OCI-LY1 (cell line): ENCODE results near the gene RASA3.

ENCODE experiments used
- H2AFZ ChIP-seq: fragments of 200-600 bp; sonication (generic), shearing (Covaris generic); 2 replicates; pipeline ENCODE4 v1.6.0; 2014; ENCODE audit warnings: antibody characterized with exemption, mild to moderate bottlenecking, low read length
- H3F3A ChIP-seq: fragments of 200-600 bp; sonication (generic), shearing (Covaris generic); 2 replicates; pipeline ENCODE4 v1.6.0; 2014; ENCODE audit warnings: mild to moderate bottlenecking, antibody characterized with exemption, low read length, moderate library complexity; ENCODE audit not compliant: insufficient read depth
- H3K27ac ChIP-seq: fragments of 200-600 bp; sonication (generic); 2 replicates; pipeline ENCODE4 v1.5.1; 2014; ENCODE audit warnings: low read length, mixed run types, mild to moderate bottlenecking, low read depth; ENCODE audit not compliant: poor library complexity, severe bottlenecking
- H3K27me3 ChIP-seq: fragments of 200-600 bp; sonication (generic); 2 replicates; pipeline ENCODE4 v1.6.0; 2014; ENCODE audit warnings: antibody characterized with exemption, mild to moderate bottlenecking, low read length, moderate library complexity; ENCODE audit not compliant: insufficient read depth
- H3K36me3 ChIP-seq: fragments of 200-600 bp; sonication (generic); 2 replicates; pipeline ENCODE4 v1.6.1; 2014; ENCODE audit warnings: mild to moderate bottlenecking, antibody characterized with exemption, low read length, moderate library complexity, mixed read lengths; ENCODE audit not compliant: insufficient read depth
- H3K4me1 ChIP-seq: fragments of 200-600 bp; sonication (generic); 2 replicates; pipeline ENCODE4 v1.5.1; 2014; ENCODE audit warnings: mild to moderate bottlenecking, low read length, moderate library complexity; ENCODE audit not compliant: insufficient read depth, severe bottlenecking
- H3K4me2 ChIP-seq: fragments of 200-600 bp; sonication (generic), shearing (Covaris generic); 2 replicates; pipeline ENCODE4 v1.6.1; 2014; ENCODE audit warnings: low read length
- H3K4me3 ChIP-seq: fragments of 200-600 bp; sonication (generic); 2 replicates; pipeline ENCODE4 v1.5.1; 2014; ENCODE audit warnings: low read length, low read depth, mild to moderate bottlenecking, mixed read lengths; ENCODE audit not compliant: poor library complexity, severe bottlenecking
- H3K79me2 ChIP-seq: fragments of 200-600 bp; shearing (Covaris generic); 2 replicates; pipeline ENCODE4 v1.6.1; 2016; ENCODE audit warnings: mixed run types, low read length, mixed read lengths; ENCODE audit not compliant: insufficient read depth
- H3K9ac ChIP-seq: fragments of 200-600 bp; sonication (generic), shearing (Covaris generic); 2 replicates; pipeline ENCODE4 v1.6.1; 2014; ENCODE audit warnings: mild to moderate bottlenecking, low read length, mixed read lengths
- H3K9me2 ChIP-seq: fragments of 200-600 bp; sonication (generic), shearing (Covaris generic); 2 replicates; pipeline ENCODE4 v1.6.1; 2014; ENCODE audit warnings: low read depth, mild to moderate bottlenecking, low read length, mixed read lengths
- H3K9me3 ChIP-seq: fragments of 200-600 bp; shearing (Covaris generic); 2 replicates; pipeline ENCODE4 v1.6.1; 2014; ENCODE audit warnings: low read length, mixed read lengths
- H4K20me1 ChIP-seq: fragments of 200-600 bp; sonication (generic), shearing (Covaris generic); 2 replicates; pipeline ENCODE4 v1.6.0; 2016; ENCODE audit warnings: mild to moderate bottlenecking, low read length; ENCODE audit not compliant: insufficient read depth
- EZH2 ChIP-seq: fragments of 200-600 bp; sonication (generic), shearing (Covaris generic); IDR thresholded peaks from 2 replicates; pipeline ENCODE4 v1.8.0; 2017; ENCODE audit warnings: borderline replicate concordance, mixed run types, mild to moderate bottlenecking, antibody characterized with exemption, low read length, moderate library complexity, mixed read lengths
- TF ChIP-seq, protein P1 (sequence below): fragments of 200-600 bp; sonication (generic), shearing (Covaris generic); IDR thresholded peaks from 2 replicates; pipeline ENCODE4 v1.5.1; 2017; ENCODE audit warnings: mild to moderate bottlenecking, antibody characterized with exemption, low read length, moderate library complexity, mixed read lengths

The RASA3 gene

GRCh38 chr13:114002009-114002544, 130.3 kb downstream of the RASA3 start:
- Histone ChIP-seq H3K9ac (no peak overlapping the region), H3K4me1 (no peaks in the 10 kb centered on the region), H3K9me3 (no peaks in the 10 kb centered on the region), H3K9me2 (no peaks in the 10 kb centered on the region), H4K20me1 (no peaks in the 10 kb centered on the region), H3K27ac (no peak overlapping the region), H3K79me2 (no peaks in the 10 kb centered on the region), H2AFZ (no peak overlapping the region), H3F3A (peaks cover 9% of the 10 kb centered on the region; the same call in 1 of the 2 replicates), H3K4me2 (no peak overlapping the region), H3K27me3 (no peaks in the 10 kb centered on the region), H3K4me3 (no peak overlapping the region), H3K36me3 (peaks cover 66% of the 10 kb centered on the region; the same call in 1 of the 2 replicates)
- TF ChIP-seq, protein P1, sequence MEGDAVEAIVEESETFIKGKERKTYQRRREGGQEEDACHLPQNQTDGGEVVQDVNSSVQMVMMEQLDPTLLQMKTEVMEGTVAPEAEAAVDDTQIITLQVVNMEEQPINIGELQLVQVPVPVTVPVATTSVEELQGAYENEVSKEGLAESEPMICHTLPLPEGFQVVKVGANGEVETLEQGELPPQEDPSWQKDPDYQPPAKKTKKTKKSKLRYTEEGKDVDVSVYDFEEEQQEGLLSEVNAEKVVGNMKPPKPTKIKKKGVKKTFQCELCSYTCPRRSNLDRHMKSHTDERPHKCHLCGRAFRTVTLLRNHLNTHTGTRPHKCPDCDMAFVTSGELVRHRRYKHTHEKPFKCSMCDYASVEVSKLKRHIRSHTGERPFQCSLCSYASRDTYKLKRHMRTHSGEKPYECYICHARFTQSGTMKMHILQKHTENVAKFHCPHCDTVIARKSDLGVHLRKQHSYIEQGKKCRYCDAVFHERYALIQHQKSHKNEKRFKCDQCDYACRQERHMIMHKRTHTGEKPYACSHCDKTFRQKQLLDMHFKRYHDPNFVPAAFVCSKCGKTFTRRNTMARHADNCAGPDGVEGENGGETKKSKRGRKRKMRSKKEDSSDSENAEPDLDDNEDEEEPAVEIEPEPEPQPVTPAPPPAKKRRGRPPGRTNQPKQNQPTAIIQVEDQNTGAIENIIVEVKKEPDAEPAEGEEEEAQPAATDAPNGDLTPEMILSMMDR, result no peak
- no peak for TF ChIP-seq EZH2

GRCh38 chr13:114001331-114002008, 131.0 kb downstream of the RASA3 start:
- no peaks in the 10 kb centered on the region for H3K27me3 ChIP-seq
- no peak overlapping the region for H3K4me3 ChIP-seq
- H3K9me3 ChIP-seq, result no peaks in the 10 kb centered on the region
- H3K79me2 ChIP-seq, result no peaks in the 10 kb centered on the region
- TF ChIP-seq, protein P1, result no peak
- H3K36me3 ChIP-seq, result peaks cover 72% of the 10 kb centered on the region; the same call in 1 of the 2 replicates
- no peak overlapping the region for H3K4me2 ChIP-seq
- no peaks in the 10 kb centered on the region for H4K20me1 ChIP-seq
- H3K4me1 ChIP-seq, result no peaks in the 10 kb centered on the region
- no peak overlapping the region for H3K27ac ChIP-seq
- no peak overlapping the region for H2AFZ ChIP-seq
- H3K9me2 ChIP-seq, result no peaks in the 10 kb centered on the region
- peaks cover 9% of the 10 kb centered on the region; the same call in 1 of the 2 replicates for H3F3A ChIP-seq
- no peak overlapping the region for H3K9ac ChIP-seq

GRCh38 chr13:114000151-114001040, 132.0 kb downstream of the RASA3 start:
- H3K9me3 ChIP-seq, result no peaks in the 10 kb centered on the region
- H3K4me2 ChIP-seq, result no peak overlapping the region
- no peak overlapping the region for H3K27ac ChIP-seq
- no peaks in the 10 kb centered on the region for H3K27me3 ChIP-seq
- TF ChIP-seq EZH2, result no peak
- TF ChIP-seq, protein P1, result no peak
- no peaks in the 10 kb centered on the region for H3K9me2 ChIP-seq
- H3K4me3 ChIP-seq, result no peak overlapping the region
- no peaks in the 10 kb centered on the region for H3K4me1 ChIP-seq
- no peak overlapping the region for H2AFZ ChIP-seq
- no peaks in the 10 kb centered on the region for H3K79me2 ChIP-seq
- H3K9ac ChIP-seq, result no peak overlapping the region
- H3F3A ChIP-seq, result peaks cover 9% of the 10 kb centered on the region; the same call in 1 of the 2 replicates
- no peaks in the 10 kb centered on the region for H4K20me1 ChIP-seq
- H3K36me3 ChIP-seq, result peaks cover 77% of the 10 kb centered on the region; the same call in 1 of the 2 replicates
